Upper lobe of left lung (tissue), 4 donors: Measurements from ENCODE around the gene ARMC12.
A peak's percentile ranks its signal among the peaks of the same experiment; 100 is the strongest.

ENCODE experiments used
- POLR2AphosphoS5 ChIP-seq, 2 donors: sonication (generic); formaldehyde crosslinking; IDR thresholded peaks; one replicate each; pipeline ENCODE4 v1.5.1; 2017; ENCODE audit warnings: antibody characterized with exemption in 2 of 2
- TF ChIP-seq, protein P1 (sequence below), 6 experiments: fragments of 450-650 bp in 4 of 6; fragments of 200-600 bp in 2 of 6; sonication (generic) in 2 of 6; IDR thresholded peaks; one replicate each; pipeline ENCODE4 v1.5.1; 2016 to 2019; ENCODE audit warnings: antibody characterized with exemption in 6 of 6

- TF ChIP-seq, protein P1, sequence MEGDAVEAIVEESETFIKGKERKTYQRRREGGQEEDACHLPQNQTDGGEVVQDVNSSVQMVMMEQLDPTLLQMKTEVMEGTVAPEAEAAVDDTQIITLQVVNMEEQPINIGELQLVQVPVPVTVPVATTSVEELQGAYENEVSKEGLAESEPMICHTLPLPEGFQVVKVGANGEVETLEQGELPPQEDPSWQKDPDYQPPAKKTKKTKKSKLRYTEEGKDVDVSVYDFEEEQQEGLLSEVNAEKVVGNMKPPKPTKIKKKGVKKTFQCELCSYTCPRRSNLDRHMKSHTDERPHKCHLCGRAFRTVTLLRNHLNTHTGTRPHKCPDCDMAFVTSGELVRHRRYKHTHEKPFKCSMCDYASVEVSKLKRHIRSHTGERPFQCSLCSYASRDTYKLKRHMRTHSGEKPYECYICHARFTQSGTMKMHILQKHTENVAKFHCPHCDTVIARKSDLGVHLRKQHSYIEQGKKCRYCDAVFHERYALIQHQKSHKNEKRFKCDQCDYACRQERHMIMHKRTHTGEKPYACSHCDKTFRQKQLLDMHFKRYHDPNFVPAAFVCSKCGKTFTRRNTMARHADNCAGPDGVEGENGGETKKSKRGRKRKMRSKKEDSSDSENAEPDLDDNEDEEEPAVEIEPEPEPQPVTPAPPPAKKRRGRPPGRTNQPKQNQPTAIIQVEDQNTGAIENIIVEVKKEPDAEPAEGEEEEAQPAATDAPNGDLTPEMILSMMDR (IDR thresholded peaks at IDR 0.05) = no peak
- peak; percentile 6 to 9 for TF ChIP-seq POLR2AphosphoS5 (IDR thresholded peaks at IDR 0.05)
These were observed 14.6 kb upstream of the ARMC12 start for GRCh38 chr6:35722121-35722761.
